Measurements from ENCODE around the gene HIRA.

GRCh38 chr22:19331474-19331873, 100.1 kb downstream of the HIRA start:
- TF ChIP-seq CTCF (IDR thresholded peaks at IDR 0.05) (no peak), POLR2A (IDR thresholded peaks at IDR 0.05) (no peak), POLR2AphosphoS5 (IDR thresholded peaks at IDR 0.05) (no peak)
